GM19455 (cell line): ENCODE results near the gene TMTC2.

Experiments used
- ATAC-seq: cut with Tn5 transposase; IDR thresholded peaks from one replicate; pipeline ENCODE4 v1.9.1; 2021; ENCODE audit not compliant: unreplicated experiment

The TMTC2 gene

GRCh38 chr12:83168751-83169150, 482.0 kb downstream of the TMTC2 start:
- ATAC-seq = no peak

DNA sequence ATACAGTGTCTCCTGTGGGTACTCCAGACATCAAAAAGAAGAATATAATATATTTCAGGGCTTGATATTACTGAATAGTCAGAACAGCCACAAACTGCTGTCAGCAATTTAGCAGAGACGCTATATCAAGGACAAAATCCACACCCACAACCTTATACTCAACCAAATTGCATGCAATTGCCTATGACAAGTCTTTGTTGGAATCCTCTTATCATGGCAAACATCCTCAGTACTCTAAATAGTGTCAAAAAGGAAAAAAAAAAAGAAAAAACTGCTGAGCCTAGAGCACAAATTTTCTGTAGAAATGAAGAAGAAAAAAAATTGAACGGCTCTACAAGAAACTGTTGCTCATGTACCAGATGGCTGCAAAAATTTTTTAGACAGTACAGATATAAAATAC, 485.7 kb downstream of the TMTC2 start:
- no peak for ATAC-seq

- ATAC-seq = no peak
Observed at GRCh38 chr12:83172866-83173649, 486.4 kb downstream of the TMTC2 start.

GRCh38 chr12:83179999-83180398, 493.3 kb downstream of the TMTC2 start:
- ATAC-seq = no peak

- no peak for ATAC-seq
Observed at GRCh38 chr12:83181074-83181473, 494.4 kb downstream of the TMTC2 start.

DNA sequence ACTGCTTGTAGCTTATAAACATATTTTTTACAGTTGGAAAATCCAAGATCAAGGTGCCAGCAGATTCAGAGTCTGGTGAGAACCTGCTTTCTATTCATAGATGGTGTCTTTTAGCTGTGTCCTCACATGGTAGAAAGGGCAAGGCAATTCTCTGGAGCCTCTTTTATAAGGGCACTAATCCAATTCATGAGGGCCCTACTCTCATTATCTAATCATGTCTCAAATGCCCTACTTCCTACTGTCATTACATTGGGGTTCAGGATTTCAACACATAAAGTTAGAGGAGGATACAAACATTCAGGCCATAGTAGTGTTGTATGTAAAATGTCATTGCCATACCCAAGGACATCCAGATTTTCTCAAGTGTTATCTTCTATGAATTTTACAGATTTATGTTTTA, 496.4 kb downstream of the TMTC2 start:
- ATAC-seq = no peak
